ENCODE data around the gene HP1BP3. TPM values are rescaled to one million over a fixed set of nuclear protein-coding genes. Genes with fewer than 3 reads are reported as not detected.

Gene HP1BP3
- total and polyA plus RNA-seq, 2 experiments from 2014 or later, result 118 to 171 TPM

DNA sequence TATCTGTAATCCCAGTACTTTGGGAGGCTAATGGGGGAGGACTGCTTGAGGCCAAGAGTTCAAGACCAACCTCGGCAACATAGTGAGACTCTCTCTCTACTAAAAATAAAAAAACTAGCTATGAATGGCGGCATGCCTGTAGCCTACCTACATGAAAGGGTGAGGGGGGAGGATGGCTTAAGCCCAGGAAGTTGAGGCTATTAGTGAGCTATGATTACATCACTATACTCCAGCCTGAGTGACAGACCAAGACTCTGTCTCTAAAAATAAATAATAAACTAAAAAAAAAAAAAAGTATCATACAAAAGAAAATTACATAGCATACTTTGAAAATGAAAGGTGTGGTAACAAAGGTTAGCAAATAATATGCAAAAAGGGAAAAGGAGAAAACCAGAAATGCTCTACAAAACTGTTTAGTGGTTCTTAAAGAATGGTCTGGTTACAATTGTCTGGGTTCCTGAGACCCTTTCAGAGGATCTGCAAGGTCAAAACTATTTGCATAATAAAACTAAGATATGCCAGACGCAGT is 35.6 kb downstream of the HP1BP3 start:
- no peak overlapping the region for H2AFZ ChIP-seq
- no peaks in the 10 kb centered on the region for H3K9me3 ChIP-seq (ENCODE audit: low read depth)
- no peaks in the 10 kb centered on the region for H3K9me2 ChIP-seq (replicated peaks; ENCODE audit: insufficient read depth)
- no peak overlapping the region for H3K4me2 ChIP-seq
- no peaks in the 10 kb centered on the region for H4K20me1 ChIP-seq (ENCODE audit: insufficient read depth, poor library complexity, severe bottlenecking)
- H3K27ac ChIP-seq, result no peak overlapping the region
- TF ChIP-seq EZH2 (IDR thresholded peaks at IDR 0.05; ENCODE audit: borderline replicate concordance), result no peak
- TF ChIP-seq CTCF (IDR thresholded peaks at IDR 0.05; ENCODE audit: poor library complexity), result no peak
- no peak for TF ChIP-seq EZH2phosphoT487 (IDR thresholded peaks at IDR 0.05; ENCODE audit: low read depth, severe bottlenecking, unreplicated experiment)
- no peak for DNase-seq (ENCODE audit: low spot score)
- no peak overlapping the region for H3K4me3 ChIP-seq
- no peaks in the 10 kb centered on the region for H3K4me1 ChIP-seq (ENCODE audit: insufficient read depth)
- peaks cover 29% of the 10 kb centered on the region for H3K79me2 ChIP-seq
- H3K36me3 ChIP-seq (replicated peaks; ENCODE audit: insufficient read depth, low read depth), result peaks cover 6% of the 10 kb centered on the region
- no peaks in the 10 kb centered on the region for H3K27me3 ChIP-seq
- WGBS (ENCODE audit: low lambda C conversion rate, missing lambda C conversion rate), result 81% methylated on average over 3 of the region's 3 CpGs

- Histone ChIP-seq H3K36me3 (replicated peaks; ENCODE audit: insufficient read depth, low read depth) (peaks cover 6% of the 10 kb centered on the region), H2AFZ (no peak overlapping the region)
Measured at GRCh38 chr1:20742671-20743070, 44.4 kb downstream of the HP1BP3 start.

DNA sequence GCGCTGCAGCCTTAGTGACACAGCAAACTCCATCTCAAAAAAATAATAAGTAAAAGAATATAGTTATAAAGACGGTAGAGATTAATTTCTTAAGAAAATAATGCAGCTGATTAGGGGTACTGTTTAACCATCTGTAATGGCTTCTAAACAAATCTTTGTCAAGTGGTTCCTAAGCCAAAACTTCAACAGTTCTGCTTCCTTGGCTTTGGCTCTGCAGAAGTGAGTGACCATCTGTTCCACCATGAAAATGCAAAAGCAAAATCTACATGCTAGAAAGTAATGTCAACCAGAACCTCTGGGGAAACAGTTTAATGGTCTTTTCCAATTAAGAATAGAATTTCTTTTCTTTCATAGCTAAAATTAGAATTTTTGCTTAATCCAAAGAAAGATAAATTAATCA is 46.3 kb downstream of the HP1BP3 start:
- Histone ChIP-seq H3K4me1 (ENCODE audit: insufficient read depth) (no peaks in the 10 kb centered on the region), H3K27me3 (no peaks in the 10 kb centered on the region), H3K4me2 (no peak overlapping the region), H4K20me1 (ENCODE audit: insufficient read depth, poor library complexity, severe bottlenecking) (no peaks in the 10 kb centered on the region), H3K36me3 (replicated peaks; ENCODE audit: insufficient read depth, low read depth) (no peaks in the 10 kb centered on the region), H3K4me3 (no peak overlapping the region), H2AFZ (no peak overlapping the region), H3K9me2 (replicated peaks; ENCODE audit: insufficient read depth) (no peaks in the 10 kb centered on the region), H3K9me3 (ENCODE audit: low read depth) (no peaks in the 10 kb centered on the region), H3K79me2 (no peaks in the 10 kb centered on the region), H3K27ac (no peak overlapping the region)
- TF ChIP-seq CTCF (IDR thresholded peaks at IDR 0.05; ENCODE audit: poor library complexity) (no peak), EZH2 (IDR thresholded peaks at IDR 0.05; ENCODE audit: borderline replicate concordance) (no peak), EZH2phosphoT487 (IDR thresholded peaks at IDR 0.05; ENCODE audit: low read depth, severe bottlenecking, unreplicated experiment) (no peak)
- DNase-seq (ENCODE audit: low spot score), result no peak
- WGBS (ENCODE audit: low lambda C conversion rate, missing lambda C conversion rate), result 98% methylated on average over 2 of the region's 2 CpGs

More at GRCh38 chr1:20742671-20743070, 44.4 kb downstream of the HP1BP3 start:
- no peak for DNase-seq (ENCODE audit: low spot score)
- no peak overlapping the region for H3K4me2 ChIP-seq
- H3K9me3 ChIP-seq (ENCODE audit: low read depth), result no peaks in the 10 kb centered on the region
- H4K20me1 ChIP-seq (ENCODE audit: insufficient read depth, poor library complexity, severe bottlenecking), result no peaks in the 10 kb centered on the region
- TF ChIP-seq EZH2phosphoT487 (IDR thresholded peaks at IDR 0.05; ENCODE audit: low read depth, severe bottlenecking, unreplicated experiment), result no peak
- TF ChIP-seq EZH2 (IDR thresholded peaks at IDR 0.05; ENCODE audit: borderline replicate concordance), result no peak
- TF ChIP-seq CTCF (IDR thresholded peaks at IDR 0.05; ENCODE audit: poor library complexity), result no peak
- H3K27me3 ChIP-seq, result no peaks in the 10 kb centered on the region
- no peaks in the 10 kb centered on the region for H3K79me2 ChIP-seq
- H3K27ac ChIP-seq, result no peak overlapping the region
- H3K9me2 ChIP-seq (replicated peaks; ENCODE audit: insufficient read depth), result no peaks in the 10 kb centered on the region
- H3K4me3 ChIP-seq, result no peak overlapping the region
- no peaks in the 10 kb centered on the region for H3K4me1 ChIP-seq (ENCODE audit: insufficient read depth)

DNA sequence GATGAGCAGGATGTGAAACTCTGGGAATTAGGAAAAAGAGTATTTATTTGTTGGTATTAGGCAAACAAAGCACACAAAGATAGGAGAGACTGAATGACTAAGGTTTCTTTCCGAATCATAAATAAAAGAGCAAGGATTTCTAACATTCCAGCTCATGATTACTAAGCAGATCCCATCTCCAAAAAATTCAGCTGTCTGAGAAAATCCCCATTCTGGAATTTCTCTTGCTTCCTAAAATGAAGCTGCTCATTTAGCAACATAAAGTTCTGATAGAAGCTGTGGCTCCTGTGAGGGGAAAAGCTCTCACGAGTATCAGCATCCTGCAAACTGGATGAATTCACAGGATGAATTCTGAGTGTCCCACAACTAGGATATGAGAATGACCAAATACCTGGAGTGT is 47.9 kb downstream of the HP1BP3 start:
- Histone ChIP-seq H2AFZ (no peak overlapping the region), H4K20me1 (ENCODE audit: insufficient read depth, poor library complexity, severe bottlenecking) (no peaks in the 10 kb centered on the region), H3K27ac (no peak overlapping the region), H3K4me1 (ENCODE audit: insufficient read depth) (no peaks in the 10 kb centered on the region), H3K27me3 (no peaks in the 10 kb centered on the region), H3K36me3 (replicated peaks; ENCODE audit: insufficient read depth, low read depth) (no peaks in the 10 kb centered on the region), H3K79me2 (no peaks in the 10 kb centered on the region), H3K4me2 (no peak overlapping the region), H3K9me3 (ENCODE audit: low read depth) (no peaks in the 10 kb centered on the region), H3K9me2 (replicated peaks; ENCODE audit: insufficient read depth) (no peaks in the 10 kb centered on the region), H3K4me3 (no peak overlapping the region)
- DNase-seq (ENCODE audit: low spot score), result no peak
- 75% methylated on average over 2 of the region's 2 CpGs for WGBS (ENCODE audit: low lambda C conversion rate, missing lambda C conversion rate)
- TF ChIP-seq EZH2 (IDR thresholded peaks at IDR 0.05; ENCODE audit: borderline replicate concordance) (no peak), EZH2phosphoT487 (IDR thresholded peaks at IDR 0.05; ENCODE audit: low read depth, severe bottlenecking, unreplicated experiment) (no peak)

Measured in hepatocyte (in vitro differentiated cells).